Gastrocnemius medialis (tissue), 4 donors: ENCODE data around the gene OTUD5.

ENCODE experiments used
- CTCF ChIP-seq, 5 experiments: fragments of 450-650 bp in 3 of 5; fragments of 200-600 bp in 2 of 5; sonication (generic) in 2 of 5; IDR thresholded peaks in 4 of 5; conservative IDR thresholded peaks in 1 of 5; 1 replicate in 4 of 5; 2 replicates in 1 of 5; pipeline ENCODE4 v1.5.1; 2016 to 2019; ENCODE audit warnings: antibody characterized with exemption in 5 of 5, mild to moderate bottlenecking in 3 of 5, moderate library complexity in 3 of 5
- POLR2A ChIP-seq, 2 donors: fragments of 450-650 bp; IDR thresholded peaks; one replicate each; pipeline ENCODE4 v1.6.1; 2017; ENCODE audit warnings: antibody characterized with exemption in 2 of 2, mild to moderate bottlenecking in 2 of 2, moderate library complexity in 2 of 2

GRCh38 chrX:48997455-48997854, 40.0 kb upstream of the OTUD5 start:
- TF ChIP-seq CTCF (IDR thresholded peaks at IDR 0.05 in 4 of 5, conservative IDR thresholded peaks at IDR 0.05 in 1 of 5): no peak
- no peak for TF ChIP-seq POLR2A (IDR thresholded peaks at IDR 0.05)
